Nephron (organoid): ENCODE data around the gene KAZN.
"Not testable (repeated sequence)": the region's sequence is repeated elsewhere in the genome, so short reads cannot be mapped to it uniquely, and the experiment has no call there.

Experiments used
- H3K27ac Mint-ChIP-seq, 3 experiments: 2 replicates each; pipeline ENCODE4 v1.8.0; 2020; ENCODE audit warnings: mixed read lengths in 3 of 3, mild to moderate bottlenecking in 2 of 3, moderate library complexity in 1 of 3
- H3K27me3 Mint-ChIP-seq: 2 replicates; pipeline ENCODE4 v1.8.0; 2021; ENCODE audit warnings: low read depth, mild to moderate bottlenecking, moderate library complexity, mixed read lengths
- H3K36me3 Mint-ChIP-seq: 2 replicates; pipeline ENCODE4 v1.8.0; 2020; ENCODE audit warnings: low read depth, mixed read lengths
- H3K4me1 Mint-ChIP-seq: 2 replicates; pipeline ENCODE4 v1.8.0; 2020; ENCODE audit warnings: mixed read lengths
- H3K4me3 Mint-ChIP-seq, 3 experiments: 2 replicates each; pipeline ENCODE4 v1.8.0; 2020; ENCODE audit warnings: mild to moderate bottlenecking in 3 of 3, mixed read lengths in 3 of 3, moderate library complexity in 2 of 3
- H3K9me3 Mint-ChIP-seq: 2 replicates; pipeline ENCODE4 v1.8.0; 2020; ENCODE audit warnings: mixed read lengths
- TF ChIP-seq, protein P1 (sequence below), 3 experiments: fragments of 200-600 bp; sonication (generic); IDR thresholded peaks; one replicate each; pipeline ENCODE4 v1.5.0; 2021; ENCODE audit warnings: antibody characterized with exemption in 3 of 3; ENCODE audit not compliant: unreplicated experiment in 3 of 3

The KAZN gene

DNA sequence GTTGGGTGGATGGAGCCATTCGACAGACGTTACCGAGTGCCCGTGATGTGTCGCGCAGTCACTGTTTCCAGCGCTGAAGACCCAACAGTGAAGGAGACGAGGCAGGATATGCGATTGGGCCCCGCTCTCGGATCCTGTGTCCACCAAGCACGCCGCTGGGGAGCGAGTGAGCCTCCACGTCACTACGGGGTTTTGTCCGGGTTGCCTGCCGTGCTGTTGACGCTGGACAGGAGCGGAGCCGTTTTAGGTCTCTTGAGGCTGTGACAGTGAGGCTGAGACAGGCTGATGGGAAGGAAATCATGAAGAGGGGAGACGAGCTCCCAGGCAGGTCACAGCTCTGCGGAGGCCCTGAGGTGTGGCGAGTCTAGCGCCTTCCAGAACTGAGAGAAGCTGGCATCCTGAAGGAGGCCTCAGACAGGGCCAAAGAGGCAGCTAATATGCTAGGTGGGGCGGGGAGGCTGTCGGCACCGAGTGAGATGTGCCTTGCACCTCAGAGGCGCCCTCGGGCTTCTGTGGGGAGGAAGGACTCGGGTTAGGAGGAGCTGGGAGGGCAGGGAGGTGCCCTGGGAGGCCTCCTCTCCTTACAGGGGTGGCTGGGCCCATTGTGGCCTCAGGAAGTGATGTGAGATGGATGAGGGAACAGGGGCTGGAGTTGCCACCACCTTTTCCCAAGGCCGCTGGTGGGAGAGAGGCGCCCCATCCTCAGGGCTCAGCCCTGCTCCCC lies 359.1 kb downstream of the KAZN start:
- Mint-ChIP-seq H3K9me3 (peaks cover 3% of the 10 kb centered on the region), H3K27me3 (peaks cover 3% of the 10 kb centered on the region), H3K36me3 (peaks cover 35% of the 10 kb centered on the region), H3K27ac (peak overlapping the region in 1 of 3 experiments; percentile 45), H3K4me1 (peaks cover 1% of the 10 kb centered on the region), H3K4me3 (no peak overlapping the region)
- TF ChIP-seq, protein P1, sequence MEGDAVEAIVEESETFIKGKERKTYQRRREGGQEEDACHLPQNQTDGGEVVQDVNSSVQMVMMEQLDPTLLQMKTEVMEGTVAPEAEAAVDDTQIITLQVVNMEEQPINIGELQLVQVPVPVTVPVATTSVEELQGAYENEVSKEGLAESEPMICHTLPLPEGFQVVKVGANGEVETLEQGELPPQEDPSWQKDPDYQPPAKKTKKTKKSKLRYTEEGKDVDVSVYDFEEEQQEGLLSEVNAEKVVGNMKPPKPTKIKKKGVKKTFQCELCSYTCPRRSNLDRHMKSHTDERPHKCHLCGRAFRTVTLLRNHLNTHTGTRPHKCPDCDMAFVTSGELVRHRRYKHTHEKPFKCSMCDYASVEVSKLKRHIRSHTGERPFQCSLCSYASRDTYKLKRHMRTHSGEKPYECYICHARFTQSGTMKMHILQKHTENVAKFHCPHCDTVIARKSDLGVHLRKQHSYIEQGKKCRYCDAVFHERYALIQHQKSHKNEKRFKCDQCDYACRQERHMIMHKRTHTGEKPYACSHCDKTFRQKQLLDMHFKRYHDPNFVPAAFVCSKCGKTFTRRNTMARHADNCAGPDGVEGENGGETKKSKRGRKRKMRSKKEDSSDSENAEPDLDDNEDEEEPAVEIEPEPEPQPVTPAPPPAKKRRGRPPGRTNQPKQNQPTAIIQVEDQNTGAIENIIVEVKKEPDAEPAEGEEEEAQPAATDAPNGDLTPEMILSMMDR (IDR thresholded peaks at IDR 0.05; ENCODE audit: unreplicated experiment in 3 of 3) = no peak

- Mint-ChIP-seq H3K36me3 (peaks cover 41% of the 10 kb centered on the region), H3K9me3 (peaks cover 3% of the 10 kb centered on the region), H3K4me1 (no peaks in the 10 kb centered on the region), H3K4me3 (no peak overlapping the region), H3K27me3 (peaks cover 3% of the 10 kb centered on the region), H3K27ac (no peak overlapping the region)
- TF ChIP-seq, protein P1 (IDR thresholded peaks at IDR 0.05; ENCODE audit: unreplicated experiment in 3 of 3) = no peak
Observed at GRCh38 chr1:14958249-14959058, 360.0 kb downstream of the KAZN start.

GRCh38 chr1:14959059-14959694 lies 360.7 kb downstream of the KAZN start:
- Mint-ChIP-seq H3K27me3 (peaks cover 3% of the 10 kb centered on the region), H3K36me3 (peaks cover 48% of the 10 kb centered on the region), H3K9me3 (peaks cover 3% of the 10 kb centered on the region), H3K4me1 (peaks cover under 1% of the 10 kb centered on the region), H3K27ac (no peak overlapping the region), H3K4me3 (no peak overlapping the region)
- TF ChIP-seq, protein P1 (IDR thresholded peaks at IDR 0.05; ENCODE audit: unreplicated experiment in 3 of 3) = no peak

- H3K4me1 Mint-ChIP-seq = peaks cover 5% of the 10 kb centered on the region
- no peaks in the 10 kb centered on the region for H3K9me3 Mint-ChIP-seq
- peaks cover 3% of the 10 kb centered on the region for H3K27me3 Mint-ChIP-seq
- TF ChIP-seq, protein P1 (IDR thresholded peaks at IDR 0.05; ENCODE audit: unreplicated experiment in 3 of 3) = no peak
- no peak overlapping the region for H3K27ac Mint-ChIP-seq
- H3K36me3 Mint-ChIP-seq = peaks cover 57% of the 10 kb centered on the region
- H3K4me3 Mint-ChIP-seq = no peak overlapping the region
Observed at GRCh38 chr1:14961661-14962267, 363.3 kb downstream of the KAZN start.

DNA sequence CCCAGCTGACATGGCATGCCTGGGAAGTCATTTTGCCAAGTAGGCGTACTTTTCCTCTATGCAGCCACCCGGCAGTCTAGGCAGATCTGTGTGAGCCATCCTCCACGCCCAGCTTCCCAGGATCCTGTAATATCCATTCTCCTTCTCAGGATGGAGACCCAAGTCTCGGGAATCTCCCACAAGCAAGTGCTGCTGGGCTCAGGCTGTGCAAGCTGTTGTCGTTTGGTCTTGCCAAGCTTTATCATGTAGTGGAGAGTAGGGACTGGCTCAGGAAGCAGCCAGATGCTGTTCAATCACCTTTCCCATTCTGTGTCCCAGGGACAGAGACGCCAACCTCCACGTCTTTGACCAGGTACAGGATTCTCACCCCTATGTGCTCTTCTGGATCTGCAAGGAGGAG lies 363.9 kb downstream of the KAZN start:
- H3K4me1 Mint-ChIP-seq = peaks cover 5% of the 10 kb centered on the region
- no peak overlapping the region for H3K27ac Mint-ChIP-seq
- H3K27me3 Mint-ChIP-seq = peaks cover 3% of the 10 kb centered on the region
- H3K4me3 Mint-ChIP-seq = no peak overlapping the region
- TF ChIP-seq, protein P1 (IDR thresholded peaks at IDR 0.05; ENCODE audit: unreplicated experiment in 3 of 3) = no peak
- H3K36me3 Mint-ChIP-seq = peaks cover 63% of the 10 kb centered on the region
- no peaks in the 10 kb centered on the region for H3K9me3 Mint-ChIP-seq

GRCh38 chr1:14963791-14964710 lies 365.6 kb downstream of the KAZN start:
- H3K9me3 Mint-ChIP-seq, H3K27me3 Mint-ChIP-seq, H3K4me3 Mint-ChIP-seq: not testable (repeated sequence)
- peak overlapping the region; percentile 33 to 78 (median 64) for H3K27ac Mint-ChIP-seq
- H3K36me3 Mint-ChIP-seq = peaks cover 64% of the 10 kb centered on the region
- peaks cover 16% of the 10 kb centered on the region for H3K4me1 Mint-ChIP-seq
